ENCODE measurements around the gene HACL1. TPM values are rescaled to one million over a fixed set of nuclear protein-coding genes. Genes with fewer than 3 reads are reported as not detected.

HACL1 gene
- total RNA-seq, 1 experiment from 2014 or later = 20.5 TPM

DNA sequence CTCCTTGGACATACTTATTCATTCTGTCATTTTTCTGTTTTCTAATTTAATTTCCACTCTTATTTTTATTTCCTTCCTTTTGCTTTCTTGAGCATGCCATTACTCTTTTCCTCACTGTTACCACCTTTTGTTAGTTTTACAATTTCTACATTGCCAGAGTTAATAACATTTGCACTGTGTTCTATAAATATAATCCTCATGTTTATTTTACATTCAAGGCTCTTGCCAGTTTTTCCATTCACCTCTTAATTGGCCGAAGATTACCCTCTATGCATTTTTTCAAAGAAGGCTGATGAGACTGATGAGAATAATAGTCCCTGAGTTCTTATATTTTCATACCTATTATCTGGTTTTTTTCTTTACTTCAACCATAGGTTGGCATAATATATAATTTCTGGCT lies 10.6 kb upstream of the HACL1 start:
- ChIA-PET POLR2A (no interaction called here), CTCF (no interaction called here)

More for the DNA sequence above, 10.6 kb upstream of the HACL1 start:
- no peak overlapping the region for H3K4me2 ChIP-seq (ENCODE audit: low read length)
- H3K36me3 ChIP-seq (ENCODE audit: control insufficient read depth in 1 of 2, insufficient read depth in 2 of 2, low read length in 2 of 2) = no peaks in the 10 kb centered on the region
- intact Hi-C loops (cut with micrococcal nuclease) = no loop called here
- no TSS peak for BruUV-seq (replicated peaks)
- RAD21 ChIA-PET (ENCODE audit: low non-redundant PET in 1 of 2, low total read pairs in 2 of 2, uncharacterized antibody in 2 of 2, unreplicated experiment in 2 of 2) = no interaction called here
- H3K4me1 ChIP-seq (ENCODE audit: control insufficient read depth in 1 of 2, insufficient read depth in 2 of 2, low read length in 2 of 2) = peaks cover 0 to 5% of the 10 kb centered on the region in 2 experiments; a peak in 1 of 4 replicates
- no peaks in the 10 kb centered on the region for H3K79me2 ChIP-seq (ENCODE audit: insufficient read depth, low read length)
- TF ChIP-seq ZFX (IDR thresholded peaks at IDR 0.05) (no peak), ELF1 (IDR thresholded peaks at IDR 0.05; ENCODE audit: borderline replicate concordance, low read depth) (no peak), ZBTB33 (IDR thresholded peaks at IDR 0.05; ENCODE audit: extremely low read depth, insufficient replicate concordance, low read length) (no peak), POLR2A (IDR thresholded peaks at IDR 0.05; ENCODE audit: borderline replicate concordance, extremely low read depth, insufficient read depth, insufficient read length) (no peak), YY1 (IDR thresholded peaks at IDR 0.05; ENCODE audit: extremely low read depth, insufficient replicate concordance, low read depth, low read length) (no peak), MAX (IDR thresholded peaks at IDR 0.05) (no peak), EGR1 (IDR thresholded peaks at IDR 0.05; ENCODE audit: low read depth) (no peak), ZNF274 (IDR thresholded peaks at IDR 0.05; ENCODE audit: low read depth, low read length) (no peak), REST (IDR thresholded peaks at IDR 0.05; ENCODE audit: low read depth) (no peak), CEBPB (IDR thresholded peaks at IDR 0.05; ENCODE audit: low read depth) (no peak), FOSL1 (IDR thresholded peaks at IDR 0.05; ENCODE audit: low read depth) (no peak), TCF7L2 (IDR thresholded peaks at IDR 0.05; ENCODE audit: borderline replicate concordance, extremely low read depth, insufficient read depth, insufficient read length) (no peak)
- no peaks in the 10 kb centered on the region for H4K20me1 ChIP-seq (ENCODE audit: insufficient read depth)
- H3K9ac ChIP-seq (ENCODE audit: low read length) = no peak overlapping the region
- no peak overlapping the region for H3K27ac ChIP-seq (ENCODE audit: low read depth, low read length)
- H3K27me3 ChIP-seq (ENCODE audit: insufficient read depth, low read length) = no peaks in the 10 kb centered on the region
- H2AFZ ChIP-seq (ENCODE audit: low read depth, low read length, poor library complexity, severe bottlenecking) = no peak overlapping the region
- no peak for DNase-seq (ENCODE audit: low read depth, low spot score)
- no peaks in the 10 kb centered on the region for H3K9me3 ChIP-seq (ENCODE audit: control insufficient read depth in 1 of 2, insufficient read depth in 1 of 2, low read depth in 1 of 2, low read length in 2 of 2)
- no peak overlapping the region for H3K4me3 ChIP-seq (replicated peaks in 1 of 2; ENCODE audit: low read depth in 1 of 2, low read length in 2 of 2)
- no peaks in the 10 kb centered on the region for H3K9me2 ChIP-seq (ENCODE audit: insufficient read depth)
- ATAC-seq = no peak
